GM19467 (cell line): ENCODE measurements around the gene NOXO1.
A peak's percentile ranks its signal among the peaks of the same experiment; 100 is the strongest.

Experiments used
- ATAC-seq: cut with Tn5 transposase; IDR thresholded peaks from one replicate; pipeline ENCODE4 v1.9.1; 2021; ENCODE audit warnings: mild to moderate bottlenecking, moderate library complexity; ENCODE audit not compliant: unreplicated experiment

NOXO1 gene

GRCh38 chr16:1998360-1998835 is 17.1 kb upstream of the NOXO1 start:
- no peak for ATAC-seq

GRCh38 chr16:1997494-1998359 is 16.5 kb upstream of the NOXO1 start:
- no peak for ATAC-seq

GRCh38 chr16:1993731-1994131 is 12.5 kb upstream of the NOXO1 start:
- no peak for ATAC-seq

GRCh38 chr16:1992704-1993317 is 11.5 kb upstream of the NOXO1 start:
- ATAC-seq = no peak

GRCh38 chr16:1991948-1992703 is 10.9 kb upstream of the NOXO1 start:
- peak; percentile 41 for ATAC-seq

- ATAC-seq = no peak
Observed at GRCh38 chr16:1991588-1991947, 10.3 kb upstream of the NOXO1 start.

- peak; percentile 43 for ATAC-seq
Observed at GRCh38 chr16:1991135-1991551, 9.9 kb upstream of the NOXO1 start.

- ATAC-seq = no peak
Observed at GRCh38 chr16:1990351-1991134, 9.3 kb upstream of the NOXO1 start.

GRCh38 chr16:1990101-1990350 is 8.8 kb upstream of the NOXO1 start:
- no peak for ATAC-seq

- no peak for ATAC-seq
Observed at GRCh38 chr16:1989209-1990100, 8.2 kb upstream of the NOXO1 start, which contains the start of gene SYNGR3. Gene SYNGR3, plus strand, starts transcription at chr16:1989970. Its CDS starts 133 bp downstream, at chr16:1990103.

GRCh38 chr16:1987198-1987597 is 5.9 kb upstream of the NOXO1 start:
- no peak for ATAC-seq

- ATAC-seq = no peak
Observed at GRCh38 chr16:1985466-1986150, 4.3 kb upstream of the NOXO1 start.

GRCh38 chr16:1984347-1985225 is 3.3 kb upstream of the NOXO1 start:
- peak; percentile 4 for ATAC-seq

- ATAC-seq = peak; percentile 68
Observed at GRCh38 chr16:1983544-1984346, 2.5 kb upstream of the NOXO1 start, which contains the start of gene GFER. Gene GFER, plus strand, starts transcription at chr16:1984193. Its CDS starts 26 bp downstream, at chr16:1984219.

- ATAC-seq = no peak
Observed at GRCh38 chr16:1982991-1983543, 1.8 kb upstream of the NOXO1 start.

- ATAC-seq = no peak
Observed at GRCh38 chr16:1982013-1982433, 754 bp upstream of the NOXO1 start.

GRCh38 chr16:1980770-1981087 is 540 bp downstream of the NOXO1 start:
- ATAC-seq = no peak
